Left kidney (tissue), 2 donors: Measurements from ENCODE around the gene SLC22A23. TPM values are rescaled to one million over a fixed set of nuclear protein-coding genes. Genes with fewer than 3 reads are reported as not detected.

Experiments used
- DNase-seq: peaks from one replicate; pipeline ENCODE4 v3.0.0-alpha.2; 2013
- polyA plus RNA-seq: library from polyadenylated mRNA; unstranded; fragments of 120-200 nt; gene quantifications from one replicate; pipeline ENCODE4 v1.2.1, GENCODE V29; 2013; ENCODE audit not compliant: insufficient read length

Gene SLC22A23
- polyA plus RNA-seq, 1 donor = 12.8 TPM

- no peak for DNase-seq
Measured at GRCh38 chr6:3335169-3335568, 121.7 kb downstream of the SLC22A23 start.

GRCh38 chr6:3334555-3334954, 122.3 kb downstream of the SLC22A23 start:
- DNase-seq = no peak

- DNase-seq = no peak
Measured at GRCh38 chr6:3333263-3333662, 123.6 kb downstream of the SLC22A23 start.

GRCh38 chr6:3331971-3332370, 124.9 kb downstream of the SLC22A23 start:
- DNase-seq = no peak

GRCh38 chr6:3331494-3331893, 125.4 kb downstream of the SLC22A23 start:
- no peak for DNase-seq

GRCh38 chr6:3330199-3330598, 126.7 kb downstream of the SLC22A23 start:
- DNase-seq = no peak

GRCh38 chr6:3329393-3330051, 127.3 kb downstream of the SLC22A23 start:
- DNase-seq = no peak

GRCh38 chr6:3328796-3329195, 128.1 kb downstream of the SLC22A23 start:
- DNase-seq = no peak

- DNase-seq = no peak
Measured at GRCh38 chr6:3328145-3328544, 128.7 kb downstream of the SLC22A23 start.

- DNase-seq = no peak
Measured at GRCh38 chr6:3327403-3327802, 129.4 kb downstream of the SLC22A23 start.

GRCh38 chr6:3326981-3327380, 129.9 kb downstream of the SLC22A23 start:
- no peak for DNase-seq

GRCh38 chr6:3326184-3326971, 130.5 kb downstream of the SLC22A23 start:
- no peak for DNase-seq

GRCh38 chr6:3325210-3325609, 131.6 kb downstream of the SLC22A23 start:
- no peak for DNase-seq

- no peak for DNase-seq
Measured at GRCh38 chr6:3324262-3324942, 132.4 kb downstream of the SLC22A23 start.

- DNase-seq = no peak
Measured at GRCh38 chr6:3323696-3324261, 133.1 kb downstream of the SLC22A23 start.

- no peak for DNase-seq
Measured at GRCh38 chr6:3323148-3323547, 133.7 kb downstream of the SLC22A23 start.

GRCh38 chr6:3322366-3322890, 134.4 kb downstream of the SLC22A23 start:
- no peak for DNase-seq

- DNase-seq = no peak
Measured at GRCh38 chr6:3321875-3322274, 135.0 kb downstream of the SLC22A23 start.

- no peak for DNase-seq
Measured at GRCh38 chr6:3321042-3321441, 135.8 kb downstream of the SLC22A23 start.

- DNase-seq = no peak
Measured at GRCh38 chr6:3320238-3320811, 136.5 kb downstream of the SLC22A23 start.

- DNase-seq = no peak
Measured at GRCh38 chr6:3319610-3320200, 137.1 kb downstream of the SLC22A23 start.
